K562 (cell line): ENCODE data around the gene IL1R1. TPM values are rescaled to one million over a fixed set of nuclear protein-coding genes. Genes with fewer than 3 reads are reported as not detected.

Experiments
- ATAC-seq: fragments of 200-7000 bp; cut with Tn5 transposase; 3 replicates; pipeline ENCODE4 v1.9.1; 2020; ENCODE audit warnings: moderate library complexity
- BruUV-seq: library from RNA; stranded (reverse); fragments of 400-500 nt; replicated peaks from 2 replicates; lab custom pipeline; 2021; lab: Mats Ljungman, UMichigan
- CTCF ChIA-PET: fragments of 300-600 bp; formaldehyde crosslinking; extraction: SDS; loops from one replicate; lab custom pipeline; 2021; ENCODE audit warnings: low intra/inter-chr PET ratio; lab: Yijun Ruan, JAX
- POLR2A ChIA-PET: fragments of 300-600, 350-650 bp; sonication (Branson Sonifier 250); formaldehyde crosslinking; extraction: SDS; loops from one replicate; lab custom pipeline; 2021; ENCODE audit warnings: antibody characterized with exemption, inconsistent platforms; lab: Yijun Ruan, JAX
- DNase-seq, 4 experiments: peaks; one replicate each; pipeline versions ENCODE4 v3.0.0 to v3.0.0-alpha.2; 2011 to 2018; ENCODE audit warnings: low spot score in 3 of 4, mixed read lengths in 3 of 4; ENCODE audit errors: extremely low read depth in 1 of 4
- FAIRE-seq: peaks from 2 replicates; lab custom pipeline; 2011; peaks lifted over from hg19 to GRCh38; lab: Jason Lieb, UNC
- H2AFZ ChIP-seq: 2 replicates; pipeline ENCODE4 v1.6.0; 2011; ENCODE audit warnings: low read depth, low read length, control low read depth, inconsistent platforms
- H3K27ac ChIP-seq: fragments of 200-600 bp; 3 replicates; pipeline ENCODE4 v1.8.0; 2011; ENCODE audit warnings: low read depth, mild to moderate bottlenecking, control low read depth, inconsistent platforms, low read length, moderate library complexity, mixed read lengths; ENCODE audit errors: extremely low read depth
- H3K27me3 ChIP-seq, 2 experiments: fragments of 300-600 bp in 1 of 2; 2 replicates in 1 of 2; 3 replicates in 1 of 2; pipeline versions ENCODE4 v1.6.0 to v1.8.0; 2011; ENCODE audit warnings: inconsistent platforms in 2 of 2, low read length in 2 of 2, mild to moderate bottlenecking in 1 of 2, mixed read lengths in 1 of 2, moderate library complexity in 1 of 2; ENCODE audit not compliant: control insufficient read depth in 2 of 2, insufficient read depth in 2 of 2
- H3K36me3 ChIP-seq: fragments of 300-600 bp; 3 replicates; pipeline ENCODE4 v1.8.0; 2011; ENCODE audit warnings: mild to moderate bottlenecking, low read length, inconsistent platforms; ENCODE audit not compliant: control insufficient read depth, insufficient read depth
- H3K4me1 ChIP-seq, 2 experiments: fragments of 200-600 bp in 1 of 2; replicated peaks in 1 of 2; 2 replicates in 1 of 2; 3 replicates in 1 of 2; pipeline versions ENCODE4 v1.5.1 to v1.8.0; 2011; ENCODE audit warnings: inconsistent platforms in 2 of 2, low read length in 2 of 2, mild to moderate bottlenecking in 1 of 2, mixed read lengths in 1 of 2, moderate library complexity in 1 of 2; ENCODE audit not compliant: control insufficient read depth in 2 of 2, insufficient read depth in 2 of 2
- H3K4me2 ChIP-seq: 2 replicates; pipeline ENCODE4 v1.6.1; 2011; ENCODE audit warnings: low read length, control low read depth, inconsistent platforms, mixed read lengths; ENCODE audit not compliant: insufficient read depth
- H3K4me3 ChIP-seq: fragments of 200-600 bp; sonication (generic), shearing (Covaris generic); 2 replicates; pipeline ENCODE4 v1.5.1; 2016; ENCODE audit warnings: control low read depth, inconsistent platforms
- H3K79me2 ChIP-seq: fragments of 200-600 bp; 3 replicates; pipeline ENCODE4 v1.8.0; 2011; ENCODE audit warnings: low read length, inconsistent platforms; ENCODE audit not compliant: control insufficient read depth, insufficient read depth
- H3K9ac ChIP-seq, 2 experiments: 2 replicates each; pipeline versions ENCODE4 v1.6.0 to v1.6.1; 2011; ENCODE audit warnings: low read depth in 2 of 2, low read length in 2 of 2, control low read depth in 1 of 2, inconsistent platforms in 1 of 2, mild to moderate bottlenecking in 1 of 2, mixed read lengths in 1 of 2; ENCODE audit not compliant: insufficient read depth in 1 of 2
- H3K9me1 ChIP-seq: one replicate; pipeline ENCODE4 v1.6.0; 2011; ENCODE audit warnings: inconsistent platforms, mild to moderate bottlenecking, low read length, moderate library complexity; ENCODE audit not compliant: control insufficient read depth, insufficient read depth
- H3K9me3 ChIP-seq: replicated peaks from 2 replicates; pipeline ENCODE4 v1.5.1; 2011; ENCODE audit warnings: low read depth, low read length, inconsistent platforms; ENCODE audit not compliant: control insufficient read depth, insufficient read depth
- H4K20me1 ChIP-seq: replicated peaks from 2 replicates; pipeline ENCODE4 v1.6.1; 2011; ENCODE audit warnings: low read length, inconsistent platforms, mixed read lengths; ENCODE audit not compliant: control insufficient read depth, insufficient read depth
- DDX20 ChIP-seq: fragments of 450-650 bp; IDR thresholded peaks from 2 replicates; pipeline ENCODE4 v1.6.1; 2016; ENCODE audit warnings: missing genetic modification characterization, low read depth, mild to moderate bottlenecking, missing compliant biosample characterization, moderate library complexity
- HNRNPL ChIP-seq: fragments of 200-400 bp; formaldehyde crosslinking; IDR thresholded peaks from 2 replicates; pipeline ENCODE4 v1.6.1; 2017; ENCODE audit warnings: low read depth, mild to moderate bottlenecking, low read length
- KDM5B ChIP-seq: fragments of 200-600 bp; sonication (generic); IDR thresholded peaks from 2 replicates; pipeline ENCODE4 v1.6.1; 2012; ENCODE audit warnings: low read depth, mild to moderate bottlenecking, moderate library complexity, low read length, control low read depth, inconsistent platforms; ENCODE audit not compliant: insufficient replicate concordance
- NFYB ChIP-seq: IDR thresholded peaks from 2 replicates; pipeline ENCODE4 v1.6.1; 2011; ENCODE audit warnings: mild to moderate bottlenecking, moderate library complexity; ENCODE audit not compliant: insufficient read length; ENCODE audit errors: extremely low read depth
- NR2C1 ChIP-seq, 2 experiments: fragments of 450-650 bp; IDR thresholded peaks; 2 replicates each; pipeline ENCODE4 v1.6.1; 2017; ENCODE audit warnings: mild to moderate bottlenecking in 2 of 2, antibody characterized with exemption in 1 of 2, inconsistent platforms in 1 of 2, missing compliant biosample characterization in 1 of 2, missing genetic modification characterization in 1 of 2
- PRDM10 ChIP-seq: fragments of 450-650 bp; IDR thresholded peaks from 2 replicates; pipeline ENCODE4 v1.6.1; 2018; ENCODE audit not compliant: partially characterized antibody
- RAD51 ChIP-seq: fragments of 450-650 bp; IDR thresholded peaks from 2 replicates; pipeline ENCODE4 v1.7.1; 2016; ENCODE audit warnings: low read depth, mild to moderate bottlenecking, borderline replicate concordance
- RBBP5 ChIP-seq: fragments of 200-600 bp; sonication (generic); IDR thresholded peaks from 2 replicates; pipeline ENCODE4 v1.6.1; 2012; ENCODE audit warnings: borderline replicate concordance, mild to moderate bottlenecking, low read length, control low read depth, inconsistent platforms; ENCODE audit not compliant: insufficient read depth, poor library complexity, severe bottlenecking
- SOX6 ChIP-seq: fragments of 450-650 bp; IDR thresholded peaks from 2 replicates; pipeline ENCODE4 v1.6.1; 2014; ENCODE audit warnings: mild to moderate bottlenecking
- TAF15 ChIP-seq: fragments of 200-400 bp; formaldehyde crosslinking; IDR thresholded peaks from 2 replicates; pipeline ENCODE4 v1.6.1; 2017; ENCODE audit warnings: mild to moderate bottlenecking, low read depth, low read length, moderate library complexity
- USF1 ChIP-seq: sonication (generic); formaldehyde crosslinking; IDR thresholded peaks from 2 replicates; pipeline ENCODE4 v1.9.0; 2022; ENCODE audit warnings: mild to moderate bottlenecking, missing genetic modification reagents
- ZFP1 ChIP-seq: fragments of 450-650 bp; formaldehyde crosslinking; IDR thresholded peaks from 2 replicates; pipeline ENCODE4 v1.4.0; 2020; ENCODE audit warnings: mild to moderate bottlenecking, mixed read lengths
- ZKSCAN3 ChIP-seq: fragments of 250-450 bp; sonication (Bioruptor Pico); IDR thresholded peaks from 2 replicates; pipeline ENCODE4 v1.4.0; 2020
- ZNF143 ChIP-seq: sonication (generic); formaldehyde crosslinking; IDR thresholded peaks from 2 replicates; pipeline ENCODE4 v1.9.0; 2022; ENCODE audit warnings: mild to moderate bottlenecking, missing genetic modification reagents
- ZNF197 ChIP-seq: fragments of 200-800 bp; sonication (Bioruptor generic); IDR thresholded peaks from 2 replicates; pipeline ENCODE4 v1.6.1; 2016; ENCODE audit warnings: low read depth, missing genetic modification characterization, missing compliant biosample characterization
- ZNF24 ChIP-seq: fragments of 450-650 bp; IDR thresholded peaks from 2 replicates; pipeline ENCODE4 v1.6.1; 2016
- WGBS: fragments of 100-300 bp; shearing (Covaris generic); methylation state at CpG from one replicate; pipeline ENCODE4 v1.1.6; 2016; ENCODE audit warnings: low coverage, mixed read lengths; ENCODE audit not compliant: insufficient coverage; ENCODE audit errors: missing lambda C conversion rate; 5-methylcytosine and 5-hydroxymethylcytosine counted together
- in situ Hi-C: fragments of 300-500 bp; cut with MboI; formaldehyde crosslinking; loops from 4 replicates; pipeline ENCODE4 v1.15.0; 2018; ENCODE audit warnings: inconsistent platforms, mixed read lengths
- intact Hi-C: fragments of 100-400 bp; cut with micrococcal nuclease; formaldehyde crosslinking; loops from 2 replicates; pipeline ENCODE4 v1.14.2; 2022
- polyA plus RNA-seq, 8 experiments: library from polyadenylated mRNA; depleted of rRNA in 4 of 8; stranded (reverse) in 5 of 8; unstranded in 3 of 8; fragments of >200 nt; fragmentation: Nextera tagmentation in 2 of 8; fragmentation: Illumina TruSeq in 1 of 8; extraction: Ambion mirVana in 2 of 8; extraction: Trizol in 1 of 8; gene quantifications; 2 replicates each; pipeline versions ENCODE4 v1.2.1 to v1.2.3, GENCODE V29; 2011 to 2014; ENCODE audit warnings: inconsistent platforms in 1 of 8, missing spikeins in 1 of 8
- total RNA-seq, 7 experiments: library from RNA; depleted of rRNA in 6 of 7; stranded (reverse); fragments of >200 nt in 6 of 7; fragmentation: Illumina TruSeq in 2 of 7; extraction: Trizol in 2 of 7; gene quantifications; 2 replicates each; pipeline versions ENCODE4 v1.2.1 to v1.2.3, GENCODE V29; 2011 to 2021; ENCODE audit warnings: low replicate concordance in 1 of 7

Gene IL1R1
- total and polyA plus RNA-seq, 9 of the 15 experiments (the other 6 are each of a cell fraction or from before 2014, with no cell fraction given) = 0.81 to 3.9 (median 1.6) TPM

GRCh38 chr2:102120261-102120660 lies 22.3 kb upstream of the IL1R1 start:
- 22% methylated on average over 5 of the region's 5 CpGs for WGBS
- ATAC-seq (no peak), FAIRE-seq (no peak), DNase-seq (no peak)
- TF ChIP-seq HNRNPL (no peak), RAD51 (no peak), PRDM10 (no peak), NFYB (no peak), ZFP1 (CRISPR knock-in tag) (no peak), RBBP5 (no peak), TAF15 (no peak), ZNF143 (CRISPR knock-in tag) (no peak), NR2C1 (IDR thresholded peaks at IDR 0.05) (no peak), NR2C1 (tag; IDR thresholded peaks at IDR 0.05) (no peak), ZNF24 (no peak), SOX6 (no peak), ZKSCAN3 (CRISPR knock-in tag) (no peak), USF1 (CRISPR knock-in tag) (no peak), KDM5B (no peak), ZNF197 (CRISPR knock-in tag) (no peak), DDX20 (tag) (no peak)
- no peak overlapping the region for H3K9ac ChIP-seq
- no TSS peak for BruUV-seq
- no peaks in the 10 kb centered on the region for H3K79me2 ChIP-seq
- no peaks in the 10 kb centered on the region for H3K4me1 ChIP-seq
- POLR2A ChIA-PET = interaction anchor here (0.7 to 1.0 kb wide), 2 partner anchors 10 to 32 kb away, joined by 3 to 4 read pairs; no protein-coding TSS in a partner anchor
- in situ Hi-C loops (no loop called here), intact Hi-C loops (no loop called here)
- CTCF ChIA-PET = no interaction called here
- no peak overlapping the region for H3K4me2 ChIP-seq
- H2AFZ ChIP-seq = no peak overlapping the region
- H3K27me3 ChIP-seq = no peaks in the 10 kb centered on the region
- H3K9me1 ChIP-seq = no peaks in the 10 kb centered on the region
- no peaks in the 10 kb centered on the region for H3K9me3 ChIP-seq
- H3K4me3 ChIP-seq = no peak overlapping the region
- no peaks in the 10 kb centered on the region for H3K36me3 ChIP-seq
- H3K27ac ChIP-seq = no peak overlapping the region
- H4K20me1 ChIP-seq = no peaks in the 10 kb centered on the region
